Measurements from ENCODE around the gene DGKQ. TPM values are rescaled to one million over a fixed set of nuclear protein-coding genes. Genes with fewer than 3 reads are reported as not detected.

Gene DGKQ
- polyA plus RNA-seq, 1 of the 3 experiments (the other 2 are of a cell fraction): 10.9 TPM

DNA sequence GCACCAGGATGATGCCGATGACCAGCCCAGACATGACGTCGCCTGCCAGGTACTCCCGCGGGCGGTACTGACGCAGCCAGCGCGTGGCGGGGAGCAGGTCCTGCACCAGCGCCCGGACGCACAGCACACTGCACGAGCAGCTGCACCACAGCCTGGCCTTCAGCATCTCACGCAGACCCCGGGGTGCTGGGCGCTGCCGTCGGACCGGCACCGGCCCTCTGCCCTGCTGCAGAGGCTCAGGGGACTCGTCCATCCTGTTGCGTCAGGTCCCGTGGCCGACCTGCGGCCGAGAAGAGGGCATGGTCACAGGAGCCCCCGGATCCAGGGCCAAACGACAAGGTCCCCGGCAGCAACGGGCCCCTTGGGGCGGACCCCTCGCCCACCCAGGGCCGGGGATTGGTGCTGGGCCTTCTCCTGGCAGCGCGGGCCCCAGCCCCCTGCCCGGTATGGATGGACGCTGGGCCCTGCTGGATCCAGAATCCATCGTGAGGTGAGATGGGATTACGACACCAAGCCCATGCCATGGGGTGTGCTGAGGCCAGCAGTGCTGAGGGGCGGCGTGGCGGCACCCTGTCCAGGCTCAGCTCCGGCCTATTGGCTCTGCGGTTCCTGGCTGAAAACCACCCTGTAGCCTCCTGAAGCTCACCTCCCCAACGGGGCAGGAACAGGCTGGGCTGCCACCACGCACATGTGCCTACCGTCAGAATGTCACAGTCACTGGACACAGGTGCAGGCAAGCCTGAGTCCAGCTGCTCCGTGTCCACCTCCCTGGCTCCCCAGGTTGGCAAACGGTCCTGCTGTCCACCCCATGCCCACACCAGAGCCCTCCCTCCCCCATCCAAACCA, 18.3 kb upstream of the DGKQ start:
- Histone ChIP-seq H3K9me2 (no peaks in the 10 kb centered on the region), H3F3A (replicated peaks; ENCODE audit: insufficient read depth) (no peaks in the 10 kb centered on the region), H3K79me2 (ENCODE audit: insufficient read depth) (peaks cover 7% of the 10 kb centered on the region; the same call in 1 of the 2 replicates), H3K4me2 (no peak overlapping the region), H2AFZ (ENCODE audit: low read depth) (no peak overlapping the region), H3K9me3 (no peaks in the 10 kb centered on the region), H3K4me1 (ENCODE audit: control insufficient read depth in 1 of 2, insufficient read depth in 2 of 2, low read depth in 1 of 2, low read length in 1 of 2) (peaks cover 3 to 11% of the 10 kb centered on the region in 2 experiments; a peak in 1 of 4 replicates), H3K27ac (ENCODE audit: low read depth in 2 of 2, low read length in 1 of 2) (no peak overlapping the region), H3K9ac (no peak overlapping the region), H4K20me1 (ENCODE audit: insufficient read depth) (no peaks in the 10 kb centered on the region), H3K4me3 (ENCODE audit: low read depth in 2 of 2, low read length in 1 of 2) (no peak overlapping the region), H3K27me3 (ENCODE audit: insufficient read depth) (no peaks in the 10 kb centered on the region; the same call in 1 of the 2 replicates), H3K36me3 (replicated peaks in 1 of 2; ENCODE audit: control insufficient read depth in 1 of 2, insufficient read depth in 2 of 2, low read length in 1 of 2) (peaks cover 0 to 19% of the 10 kb centered on the region in 2 experiments)
- WGBS (ENCODE audit: low lambda C conversion rate): 93% methylated on average over 17 of the region's 50 CpGs
- DNase-seq: no peak
- TF ChIP-seq EP300 (IDR thresholded peaks at IDR 0.05; ENCODE audit: borderline replicate concordance in 1 of 2, low read depth in 1 of 2, low read length in 1 of 2) (no peak), YY1 (IDR thresholded peaks at IDR 0.05; ENCODE audit: low read depth) (no peak), RXRA (IDR thresholded peaks at IDR 0.05; ENCODE audit: borderline replicate concordance, low read depth) (no peak), TAF1 (IDR thresholded peaks at IDR 0.05; ENCODE audit: borderline replicate concordance, low read depth, low read length) (no peak), GATA2 (CRISPR knock-in tag; IDR thresholded peaks at IDR 0.05) (no peak)
- TF ChIP-seq, protein P1, sequence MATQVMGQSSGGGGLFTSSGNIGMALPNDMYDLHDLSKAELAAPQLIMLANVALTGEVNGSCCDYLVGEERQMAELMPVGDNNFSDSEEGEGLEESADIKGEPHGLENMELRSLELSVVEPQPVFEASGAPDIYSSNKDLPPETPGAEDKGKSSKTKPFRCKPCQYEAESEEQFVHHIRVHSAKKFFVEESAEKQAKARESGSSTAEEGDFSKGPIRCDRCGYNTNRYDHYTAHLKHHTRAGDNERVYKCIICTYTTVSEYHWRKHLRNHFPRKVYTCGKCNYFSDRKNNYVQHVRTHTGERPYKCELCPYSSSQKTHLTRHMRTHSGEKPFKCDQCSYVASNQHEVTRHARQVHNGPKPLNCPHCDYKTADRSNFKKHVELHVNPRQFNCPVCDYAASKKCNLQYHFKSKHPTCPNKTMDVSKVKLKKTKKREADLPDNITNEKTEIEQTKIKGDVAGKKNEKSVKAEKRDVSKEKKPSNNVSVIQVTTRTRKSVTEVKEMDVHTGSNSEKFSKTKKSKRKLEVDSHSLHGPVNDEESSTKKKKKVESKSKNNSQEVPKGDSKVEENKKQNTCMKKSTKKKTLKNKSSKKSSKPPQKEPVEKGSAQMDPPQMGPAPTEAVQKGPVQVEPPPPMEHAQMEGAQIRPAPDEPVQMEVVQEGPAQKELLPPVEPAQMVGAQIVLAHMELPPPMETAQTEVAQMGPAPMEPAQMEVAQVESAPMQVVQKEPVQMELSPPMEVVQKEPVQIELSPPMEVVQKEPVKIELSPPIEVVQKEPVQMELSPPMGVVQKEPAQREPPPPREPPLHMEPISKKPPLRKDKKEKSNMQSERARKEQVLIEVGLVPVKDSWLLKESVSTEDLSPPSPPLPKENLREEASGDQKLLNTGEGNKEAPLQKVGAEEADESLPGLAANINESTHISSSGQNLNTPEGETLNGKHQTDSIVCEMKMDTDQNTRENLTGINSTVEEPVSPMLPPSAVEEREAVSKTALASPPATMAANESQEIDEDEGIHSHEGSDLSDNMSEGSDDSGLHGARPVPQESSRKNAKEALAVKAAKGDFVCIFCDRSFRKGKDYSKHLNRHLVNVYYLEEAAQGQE (IDR thresholded peaks at IDR 0.05; ENCODE audit: low read depth, low read length): no peak
- ChIA-PET POLR2A (no interaction called here), CTCF (interaction anchor here (0.6 kb wide), 1 partner anchor 126 kb away, joined by 3 read pairs; no protein-coding TSS in a partner anchor)

DNA sequence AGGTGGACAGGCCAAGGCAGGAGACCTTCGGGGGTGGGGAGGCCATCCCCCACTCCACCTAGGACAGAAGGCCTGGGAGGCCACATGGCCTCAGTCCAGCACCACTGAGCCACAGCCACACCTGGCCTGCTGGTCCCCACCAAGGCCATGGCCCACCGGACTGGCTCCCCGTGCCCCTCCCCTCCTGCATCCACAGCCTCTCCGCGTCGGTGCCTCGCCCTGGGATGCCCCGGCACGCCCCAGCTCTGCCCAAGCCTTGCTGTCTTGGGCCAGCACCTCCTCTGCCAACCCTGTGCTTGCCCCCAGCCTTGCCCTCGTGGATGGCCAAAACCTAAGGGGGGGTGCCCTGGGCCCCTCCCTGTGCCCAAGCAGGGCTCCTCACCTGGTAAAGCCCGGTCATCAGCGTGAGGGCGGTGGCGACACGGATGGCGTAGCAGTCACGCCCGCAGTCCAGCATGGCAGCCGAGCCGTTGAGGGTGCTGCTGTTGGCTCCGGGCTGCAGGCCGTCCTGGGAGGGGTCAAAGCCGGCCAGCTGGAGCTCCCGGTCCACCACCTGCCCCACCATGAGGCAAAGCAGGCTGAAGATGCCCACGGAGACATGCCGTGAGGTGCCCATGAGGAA, 17.5 kb upstream of the DGKQ start:
- WGBS (ENCODE audit: low lambda C conversion rate): 97% methylated on average over 15 of the region's 26 CpGs

More for the DNA sequence above, 17.5 kb upstream of the DGKQ start:
- H3K9me2 ChIP-seq: no peaks in the 10 kb centered on the region
- no peak overlapping the region for H2AFZ ChIP-seq (ENCODE audit: low read depth)
- ChIA-PET CTCF (no interaction called here), POLR2A (no interaction called here)
- no peak overlapping the region for H3K4me3 ChIP-seq (ENCODE audit: low read depth in 2 of 2, low read length in 1 of 2)
- H3K27ac ChIP-seq (ENCODE audit: low read depth in 2 of 2, low read length in 1 of 2): no peak overlapping the region
- H3F3A ChIP-seq (replicated peaks; ENCODE audit: insufficient read depth): no peaks in the 10 kb centered on the region
- H4K20me1 ChIP-seq (ENCODE audit: insufficient read depth): no peaks in the 10 kb centered on the region
- no peak overlapping the region for H3K4me2 ChIP-seq
- peaks cover 7% of the 10 kb centered on the region; the same call in 1 of the 2 replicates for H3K79me2 ChIP-seq (ENCODE audit: insufficient read depth)
- no peaks in the 10 kb centered on the region for H3K9me3 ChIP-seq
- DNase-seq: no peak
- no peak for TF ChIP-seq NFIC (IDR thresholded peaks at IDR 0.05; ENCODE audit: borderline replicate concordance)
- H3K27me3 ChIP-seq (ENCODE audit: insufficient read depth): no peaks in the 10 kb centered on the region
- no peak overlapping the region for H3K9ac ChIP-seq
- peaks cover 7 to 15% of the 10 kb centered on the region in 2 experiments; a peak in 1 of 4 replicates for H3K4me1 ChIP-seq (ENCODE audit: control insufficient read depth in 1 of 2, insufficient read depth in 2 of 2, low read depth in 1 of 2, low read length in 1 of 2)
- H3K36me3 ChIP-seq (replicated peaks in 1 of 2; ENCODE audit: control insufficient read depth in 1 of 2, insufficient read depth in 2 of 2, low read length in 1 of 2): peaks cover 0 to 19% of the 10 kb centered on the region in 2 experiments
